Activated CD8-positive, alpha-beta T cell treated with anti-CD3 and anti-CD28 coated beads for 36 hours (primary cell): Measurements from ENCODE around the gene RBPMS2. TPM values are rescaled to one million over a fixed set of nuclear protein-coding genes. Genes with fewer than 3 reads are reported as not detected.

Experiments
- ATAC-seq: fragments of 200-7000 bp; cut with Tn5 transposase; one replicate; pipeline ENCODE4 v1.10.0; 2021; ENCODE audit warnings: mild to moderate bottlenecking, moderate library complexity
- CTCF ChIA-PET: fragments of 350-600 bp; sonication (Branson Sonifier 250); formaldehyde crosslinking; loops from one replicate; lab custom pipeline; 2021; ENCODE audit warnings: antibody characterized with exemption; lab: Charles Lee
- POLR2A ChIA-PET: fragments of 350-600 bp; sonication (Branson Sonifier 250); formaldehyde crosslinking; loops from one replicate; lab custom pipeline; 2021; ENCODE audit warnings: antibody characterized with exemption; lab: Charles Lee
- DNase-seq: peaks from one replicate; pipeline ENCODE4 v3.0.0-alpha.2; 2020
- H3K27ac Mint-ChIP-seq: one replicate; pipeline ENCODE4 v1.8.0; 2021; ENCODE audit warnings: mild to moderate bottlenecking, mixed read lengths
- H3K27me3 Mint-ChIP-seq: one replicate; pipeline ENCODE4 v1.8.0; 2021; ENCODE audit warnings: mixed read lengths
- H3K36me3 Mint-ChIP-seq: one replicate; pipeline ENCODE4 v1.8.0; 2021; ENCODE audit warnings: low read depth, mixed read lengths
- H3K4me1 Mint-ChIP-seq: one replicate; pipeline ENCODE4 v1.8.0; 2021; ENCODE audit warnings: low read depth, mixed read lengths
- H3K4me3 Mint-ChIP-seq: one replicate; pipeline ENCODE4 v1.8.0; 2021; ENCODE audit warnings: mild to moderate bottlenecking, moderate library complexity, mixed read lengths
- H3K9me3 Mint-ChIP-seq: one replicate; pipeline ENCODE4 v1.8.0; 2021; ENCODE audit warnings: mixed read lengths
- CTCF ChIP-seq: fragments of 200-600 bp; IDR thresholded peaks from one replicate; pipeline ENCODE4 v1.8.0; 2022; ENCODE audit warnings: antibody characterized with exemption, mild to moderate bottlenecking
- intact Hi-C: fragments of 100-400 bp; cut with micrococcal nuclease; formaldehyde crosslinking; loops from one replicate; pipeline ENCODE4 v1.10.0; 2022
- total RNA-seq, 2 experiments: library from RNA; stranded (reverse); gene quantifications; one replicate each; pipeline ENCODE4 v1.2.3, GENCODE V29; 2021

RBPMS2 gene
- total RNA-seq, 2 experiments from 2014 or later, result not detected

GRCh38 chr15:64807751-64808222 lies 32.4 kb upstream of the RBPMS2 start:
- CTCF ChIA-PET, result interaction anchor here (0.6 to 5.2 kb wide), 2 partner anchors 77 to 97 kb away, joined by 3 to 106 read pairs; no protein-coding TSS in a partner anchor
- H3K27ac Mint-ChIP-seq, result no peak overlapping the region

GRCh38 chr15:64807051-64807749 lies 31.8 kb upstream of the RBPMS2 start:
- no peak overlapping the region for H3K27ac Mint-ChIP-seq
- POLR2A ChIA-PET, result interaction anchor here (0.5 to 0.6 kb wide), 2 partner anchors 53 to 167 kb away, joined by 3 read pairs; no protein-coding TSS in a partner anchor

More at GRCh38 chr15:64807751-64808222, 32.4 kb upstream of the RBPMS2 start:
- H3K9me3 Mint-ChIP-seq, result no peaks in the 10 kb centered on the region
- H3K4me1 Mint-ChIP-seq, result no peaks in the 10 kb centered on the region
- no peak overlapping the region for H3K4me3 Mint-ChIP-seq
- DNase-seq, result no peak
- intact Hi-C loops, result no loop called here
- ATAC-seq, result no peak
- H3K27me3 Mint-ChIP-seq, result no peaks in the 10 kb centered on the region
- POLR2A ChIA-PET, result interaction anchor here (0.5 to 0.6 kb wide), 2 partner anchors 54 to 167 kb away, joined by 3 read pairs; no protein-coding TSS in a partner anchor
- H3K36me3 Mint-ChIP-seq, result no peaks in the 10 kb centered on the region
- TF ChIP-seq CTCF, result no peak

GRCh38 chr15:64806509-64806908 lies 31.1 kb upstream of the RBPMS2 start:
- intact Hi-C loops, result no loop called here
- POLR2A ChIA-PET, result interaction anchor here (1.1 kb wide), 1 partner anchor 119 kb away, joined by 3 read pairs; no protein-coding TSS in a partner anchor

More at GRCh38 chr15:64807051-64807749, 31.8 kb upstream of the RBPMS2 start:
- CTCF ChIA-PET, result interaction anchor here (0.6 to 5.2 kb wide), 2 partner anchors 76 to 98 kb away, joined by 3 to 106 read pairs; no protein-coding TSS in a partner anchor
- Mint-ChIP-seq H3K36me3 (no peaks in the 10 kb centered on the region), H3K9me3 (no peaks in the 10 kb centered on the region), H3K4me1 (no peaks in the 10 kb centered on the region), H3K27me3 (no peaks in the 10 kb centered on the region), H3K4me3 (no peak overlapping the region)
- intact Hi-C loops, result no loop called here
- ATAC-seq, result no peak
- no peak for TF ChIP-seq CTCF
- DNase-seq, result no peak

GRCh38 chr15:64804619-64805018 lies 29.2 kb upstream of the RBPMS2 start:
- no peaks in the 10 kb centered on the region for H3K27me3 Mint-ChIP-seq
- POLR2A ChIA-PET, result no interaction called here
- H3K4me1 Mint-ChIP-seq, result no peaks in the 10 kb centered on the region
- intact Hi-C loops, result no loop called here
- no peak overlapping the region for H3K27ac Mint-ChIP-seq
- no peak for TF ChIP-seq CTCF
- ATAC-seq (no peak), DNase-seq (no peak)
- no peaks in the 10 kb centered on the region for H3K9me3 Mint-ChIP-seq
- CTCF ChIA-PET, result interaction anchor here (0.9 kb wide), 1 partner anchor 20 kb away, joined by 3 read pairs; no protein-coding TSS in a partner anchor
- no peak overlapping the region for H3K4me3 Mint-ChIP-seq
- no peaks in the 10 kb centered on the region for H3K36me3 Mint-ChIP-seq

More at GRCh38 chr15:64806509-64806908, 31.1 kb upstream of the RBPMS2 start:
- DNase-seq (no peak), ATAC-seq (no peak)
- Mint-ChIP-seq H3K36me3 (no peaks in the 10 kb centered on the region), H3K27ac (no peak overlapping the region), H3K4me1 (no peaks in the 10 kb centered on the region), H3K4me3 (no peak overlapping the region), H3K9me3 (no peaks in the 10 kb centered on the region), H3K27me3 (no peaks in the 10 kb centered on the region)
- CTCF ChIA-PET, result no interaction called here
- TF ChIP-seq CTCF, result no peak

- H3K36me3 Mint-ChIP-seq, result no peaks in the 10 kb centered on the region
- ATAC-seq (no peak), DNase-seq (no peak)
- intact Hi-C loops, result no loop called here
- ChIA-PET CTCF (interaction anchor here (0.9 kb wide), 2 partner anchors 19 to 75 kb away, joined by 3 read pairs; no protein-coding TSS in a partner anchor), POLR2A (no interaction called here)
- H3K4me1 Mint-ChIP-seq, result no peaks in the 10 kb centered on the region
- TF ChIP-seq CTCF, result no peak
- no peaks in the 10 kb centered on the region for H3K27me3 Mint-ChIP-seq
- H3K4me3 Mint-ChIP-seq, result no peak overlapping the region
- no peaks in the 10 kb centered on the region for H3K9me3 Mint-ChIP-seq
- no peak overlapping the region for H3K27ac Mint-ChIP-seq
These were observed 28.1 kb upstream of the RBPMS2 start for GRCh38 chr15:64803526-64803925.
